Cerebellar cortex (tissue), 1 donor: ENCODE data around the gene CNTNAP4.

Source experiments
- DNase-seq: peaks from one replicate; pipeline ENCODE4 v3.0.0-alpha.2; 2015; ENCODE audit warnings: low spot score

CNTNAP4 gene

DNA sequence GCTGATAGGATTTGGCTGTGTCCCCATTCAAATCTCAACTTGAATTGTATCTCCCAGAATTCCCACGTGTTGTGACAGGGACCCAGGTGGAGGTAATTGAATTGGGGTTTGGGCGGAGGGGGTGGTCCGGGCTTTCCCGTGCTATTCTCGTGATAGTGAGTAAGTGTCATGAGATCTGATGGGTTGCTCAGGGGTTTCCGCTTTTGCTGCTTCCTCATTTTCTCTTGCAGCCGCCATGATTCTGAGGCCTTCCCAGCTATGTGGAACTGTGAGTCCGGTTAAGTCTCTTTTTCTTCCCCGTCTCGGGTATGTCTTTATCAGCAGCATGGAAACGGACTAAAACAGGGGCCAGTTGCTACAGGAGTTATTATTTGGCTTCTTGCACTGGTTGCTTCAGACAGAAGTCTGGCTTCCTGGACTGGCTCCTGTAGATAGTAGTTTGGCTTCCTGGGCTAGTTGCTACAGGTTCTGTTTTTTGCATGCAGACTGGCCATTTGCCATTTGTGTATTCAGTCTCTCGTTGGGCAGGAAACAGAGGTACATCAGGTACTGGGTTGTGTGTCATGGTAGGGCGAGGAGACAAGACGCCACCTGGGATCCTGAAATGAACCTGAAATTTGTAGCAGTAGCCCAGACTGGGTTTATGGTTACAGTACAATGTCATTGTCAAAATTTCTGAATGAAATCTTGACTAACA is 32.6 kb downstream of the CNTNAP4 start:
- DNase-seq, result peak; percentile 83

DNA sequence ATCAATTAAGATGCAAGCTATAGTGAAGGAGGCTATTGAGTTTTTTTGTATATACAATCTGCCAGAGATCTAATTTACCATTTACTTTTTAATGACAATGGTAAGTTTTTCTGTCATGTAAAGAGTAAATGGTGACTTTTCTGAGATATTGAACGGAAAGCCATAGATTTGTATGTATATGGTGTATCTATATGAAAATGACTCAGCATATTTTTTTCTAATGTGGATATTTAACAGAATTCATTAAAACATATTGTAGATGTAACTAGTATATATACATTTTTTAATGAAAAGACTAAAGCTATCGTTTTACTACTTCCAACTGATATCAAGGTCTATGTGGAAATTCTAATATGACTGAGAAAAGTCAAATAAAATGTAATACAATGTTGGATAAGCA is 34.1 kb downstream of the CNTNAP4 start:
- no peak for DNase-seq

DNA sequence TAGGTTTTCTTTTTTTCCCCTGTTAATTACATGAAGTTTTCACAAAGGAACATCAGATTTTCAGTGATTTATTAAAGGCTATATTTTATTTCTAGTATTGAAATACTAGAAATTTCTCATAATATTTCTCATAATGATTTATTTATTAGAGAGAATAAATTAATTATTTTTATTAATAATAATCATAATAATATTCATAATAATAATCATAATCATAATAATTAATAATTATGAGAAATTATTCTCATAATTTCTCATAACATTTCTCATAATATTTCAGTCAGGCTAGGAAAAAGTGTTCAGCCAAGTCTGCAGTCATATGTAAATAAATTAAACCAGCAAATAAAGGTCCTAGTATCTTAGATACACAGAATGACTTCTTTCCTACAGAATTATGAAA is 41.4 kb downstream of the CNTNAP4 start:
- no peak for DNase-seq

DNA sequence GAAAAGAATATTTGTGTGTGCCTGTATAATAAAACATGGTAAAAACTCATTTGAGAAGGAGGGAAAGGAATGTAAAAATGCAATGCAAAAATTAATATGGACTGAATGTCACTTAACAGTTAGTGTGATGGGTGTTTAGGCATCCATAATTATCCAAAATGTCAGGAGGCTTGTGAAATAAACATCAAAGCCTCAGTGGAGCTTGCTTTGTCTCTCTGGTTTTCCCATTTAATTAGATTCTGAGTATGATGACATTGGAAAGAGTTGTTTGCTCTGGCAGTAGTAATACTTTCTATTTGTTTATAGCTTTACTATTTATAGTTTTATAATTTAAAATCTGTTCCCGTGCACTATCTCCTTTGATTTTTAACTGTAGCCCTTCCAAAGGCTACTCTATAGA is 51.9 kb downstream of the CNTNAP4 start:
- no peak for DNase-seq

DNA sequence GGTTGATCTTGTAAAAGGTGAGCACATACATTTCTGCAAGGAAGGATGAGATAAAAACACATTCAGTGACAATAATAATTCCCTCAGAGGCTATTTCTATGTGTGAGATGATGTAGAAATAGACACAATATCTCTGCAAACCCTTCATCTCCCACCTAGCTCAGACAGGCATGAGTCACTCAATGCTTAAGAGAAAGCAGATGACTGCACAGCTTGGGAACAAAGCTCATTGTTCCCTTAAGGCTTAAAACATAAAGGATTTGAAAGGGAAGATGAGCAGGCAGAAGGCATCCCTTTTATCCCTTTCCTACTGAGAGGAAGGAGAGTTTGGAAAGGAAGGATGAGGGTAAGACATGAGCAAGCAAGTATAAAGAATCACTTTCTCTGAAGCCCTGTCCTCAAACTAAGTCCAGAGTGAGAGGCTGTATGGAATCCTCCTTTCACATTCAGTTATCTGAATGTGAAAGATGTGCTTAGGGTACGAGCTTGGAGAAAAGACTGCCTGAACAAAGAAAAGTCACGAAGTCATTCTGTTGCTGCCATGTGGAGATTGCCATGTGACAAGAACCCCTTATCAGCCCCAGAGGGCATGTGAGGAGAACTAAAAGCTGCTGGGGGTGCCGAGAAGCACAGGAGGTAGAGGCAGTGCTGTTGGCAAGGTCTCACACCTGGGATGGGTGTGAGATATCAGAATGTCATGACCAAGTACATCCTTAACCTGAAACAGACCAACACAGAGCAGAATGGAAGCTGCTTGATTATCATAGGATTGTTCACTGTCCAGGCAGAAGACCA is 58.2 kb downstream of the CNTNAP4 start:
- DNase-seq, result peak; percentile 52

DNA sequence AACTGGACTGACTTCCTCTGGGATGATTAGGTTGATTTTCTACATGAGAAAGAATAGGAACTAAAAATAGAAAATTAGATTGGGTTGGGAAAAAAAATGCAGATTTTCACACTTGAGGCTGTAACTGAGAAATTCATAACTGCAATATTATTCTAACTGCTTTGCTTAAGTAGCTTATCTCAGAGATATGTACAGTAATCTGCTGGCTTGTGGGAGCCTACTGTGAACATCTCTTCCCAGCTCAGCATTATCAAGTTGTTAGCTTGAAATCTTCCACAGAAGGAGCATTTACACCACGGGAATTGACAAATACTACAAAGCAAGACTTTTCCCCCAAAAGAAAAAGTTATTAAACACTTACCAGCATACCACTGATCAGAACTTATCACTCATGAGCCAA is 58.9 kb downstream of the CNTNAP4 start:
- no peak for DNase-seq

DNA sequence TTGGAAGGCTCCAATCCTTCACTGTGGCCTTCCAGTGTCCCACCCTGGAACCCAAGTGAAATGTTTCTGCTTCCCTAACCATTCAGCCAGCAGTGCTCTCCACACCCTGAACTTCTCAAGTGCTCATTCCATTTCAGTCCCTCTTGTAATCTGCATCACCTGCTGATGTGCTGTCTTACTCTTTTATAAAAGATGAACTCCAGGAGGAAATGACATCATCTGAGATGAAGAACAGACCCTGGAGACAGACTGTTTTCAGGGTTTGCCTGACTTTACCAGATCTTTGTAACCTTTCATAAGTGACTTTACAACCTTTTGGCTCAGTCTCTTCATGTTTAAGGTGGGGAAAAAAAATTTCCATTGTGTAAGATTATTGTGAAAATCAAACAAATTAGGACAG is 61.3 kb downstream of the CNTNAP4 start:
- DNase-seq, result no peak

DNA sequence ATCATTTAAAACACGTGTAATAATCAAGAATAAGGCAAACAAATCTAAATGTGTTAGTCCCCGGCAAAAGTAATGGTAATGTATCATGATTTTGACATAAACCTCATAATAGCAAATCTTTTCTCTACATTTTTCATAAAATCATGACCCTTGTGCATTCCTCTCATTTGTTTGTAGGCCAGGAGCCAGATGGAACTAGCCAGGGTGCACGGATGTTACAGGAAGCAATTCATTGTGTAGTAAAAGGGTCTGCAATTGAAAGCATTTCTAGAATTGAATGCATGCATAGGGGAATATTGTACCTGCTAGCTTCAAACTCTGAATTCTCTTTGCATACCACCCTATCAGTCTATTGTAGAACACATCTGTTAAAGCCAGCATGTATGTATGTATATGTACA is 66.6 kb downstream of the CNTNAP4 start:
- peak; percentile 65 for DNase-seq

DNA sequence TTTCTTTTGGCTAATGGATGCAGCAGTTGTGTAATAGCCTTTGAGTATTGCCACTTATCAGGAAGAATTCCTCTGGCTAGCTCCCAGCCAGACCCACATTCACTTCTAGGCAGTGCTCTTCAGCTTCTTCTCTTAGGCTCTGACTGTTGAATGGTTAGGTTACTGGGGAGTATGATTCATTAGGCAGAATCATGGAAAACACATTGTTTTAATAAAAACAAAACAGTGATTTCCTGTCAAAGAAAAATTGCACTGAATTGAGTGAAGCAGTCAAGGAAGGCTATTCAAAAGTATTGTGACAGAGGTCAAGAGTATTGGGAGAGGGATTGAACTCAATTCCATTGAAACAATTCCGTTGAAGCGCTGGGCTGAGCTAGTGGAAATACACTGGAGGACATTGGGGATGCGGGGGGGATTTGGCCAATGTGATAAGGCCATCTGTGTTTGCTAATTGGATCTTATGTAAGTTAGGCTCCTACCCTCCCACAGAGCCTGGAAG is 68.0 kb downstream of the CNTNAP4 start:
- DNase-seq, result peak; percentile 87

DNA sequence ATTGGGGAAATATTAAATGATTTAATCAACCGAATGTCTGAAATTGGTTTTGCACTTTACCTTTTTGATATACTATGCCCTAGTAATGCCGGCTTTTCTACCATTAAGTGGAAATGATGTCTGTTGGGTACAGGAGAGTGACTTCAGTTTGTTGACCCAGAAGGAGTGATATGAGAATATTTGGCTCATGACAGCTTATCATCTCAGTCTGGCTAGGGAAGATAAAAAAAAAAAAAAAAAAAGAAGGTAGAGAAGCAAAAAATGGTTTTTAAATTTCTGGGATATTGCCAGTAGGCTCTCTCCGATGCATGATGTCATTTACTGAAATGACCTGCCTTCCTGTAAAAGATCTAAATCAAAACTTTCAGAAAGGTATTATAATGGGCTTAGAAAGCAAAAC is 69.0 kb downstream of the CNTNAP4 start:
- peak; percentile 57 for DNase-seq

DNA sequence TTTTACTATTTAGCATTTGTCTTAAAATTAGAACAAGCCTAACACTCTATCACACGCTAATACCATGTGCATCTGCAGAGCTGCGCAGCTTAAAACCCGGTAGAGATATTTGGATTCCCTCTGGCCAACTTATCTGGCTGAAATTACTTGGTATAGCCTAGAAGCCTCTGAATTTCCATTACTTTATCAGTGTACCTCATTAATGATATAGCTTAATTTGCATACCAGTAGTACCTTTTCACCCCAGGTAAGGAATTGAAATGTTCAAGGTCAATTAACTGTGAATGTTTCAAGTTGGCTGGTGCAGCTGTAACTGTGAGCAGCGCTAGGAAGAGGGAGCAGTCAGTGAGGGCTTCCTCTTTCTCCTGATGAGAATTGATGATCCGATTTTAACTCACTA is 74.2 kb downstream of the CNTNAP4 start:
- no peak for DNase-seq

DNA sequence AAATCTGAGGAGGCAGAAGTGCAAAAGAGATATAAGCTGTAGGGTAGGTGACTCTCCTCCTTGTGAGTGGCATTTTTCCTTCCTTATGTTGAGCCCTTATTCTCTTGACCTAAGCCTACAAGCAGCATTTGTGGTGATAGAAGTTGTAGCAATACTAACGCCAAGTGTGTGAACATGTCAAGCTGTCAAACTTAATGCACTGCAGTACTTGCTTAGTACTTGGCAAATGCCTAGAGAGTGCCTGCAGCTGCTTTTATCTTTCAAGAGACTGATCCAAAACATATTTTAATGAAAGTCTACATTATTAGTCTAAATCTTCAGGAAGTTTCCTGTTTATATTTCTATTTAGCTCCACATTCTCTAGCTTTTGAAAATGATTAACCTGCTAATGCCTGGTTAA is 83.2 kb downstream of the CNTNAP4 start:
- DNase-seq, result peak; percentile 12

DNA sequence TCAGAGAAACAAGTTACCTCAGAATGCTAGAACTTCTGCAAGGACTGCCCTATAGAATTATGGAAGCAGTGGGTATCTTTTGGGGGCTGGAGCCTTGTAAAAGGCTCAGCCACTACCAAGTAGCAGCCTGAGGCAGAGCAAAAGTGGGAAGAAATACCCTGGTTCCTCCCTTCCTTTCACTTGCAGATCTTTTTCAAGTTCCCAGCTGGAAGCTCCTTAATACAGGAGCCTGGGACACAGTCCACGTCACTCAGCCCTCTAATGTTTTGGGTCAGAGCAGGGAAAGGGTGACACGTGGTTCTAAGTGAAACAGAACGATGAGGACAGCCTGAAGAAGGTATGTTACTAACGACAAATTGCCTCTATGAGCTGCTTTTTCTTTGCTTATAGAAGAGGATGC is 93.1 kb downstream of the CNTNAP4 start:
- no peak for DNase-seq

DNA sequence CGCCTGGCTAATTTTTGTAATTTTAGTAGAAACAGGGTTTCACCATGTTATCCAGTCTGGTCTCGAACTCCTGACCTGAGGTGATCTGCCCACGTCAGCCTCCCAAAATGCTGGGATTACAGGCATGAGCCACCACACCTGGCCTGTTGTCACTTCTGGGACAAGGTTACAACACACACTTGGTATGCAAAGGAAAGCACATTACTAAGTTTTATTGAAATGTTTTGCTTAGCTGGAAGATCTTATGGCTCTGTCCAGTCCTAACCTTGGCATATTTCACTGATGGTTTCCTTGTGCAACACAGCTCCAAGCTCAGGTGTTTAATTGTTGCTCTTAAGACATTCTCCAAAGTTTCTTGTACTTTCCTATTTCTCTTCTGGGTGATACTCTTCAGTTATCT is 94.2 kb downstream of the CNTNAP4 start:
- no peak for DNase-seq

DNA sequence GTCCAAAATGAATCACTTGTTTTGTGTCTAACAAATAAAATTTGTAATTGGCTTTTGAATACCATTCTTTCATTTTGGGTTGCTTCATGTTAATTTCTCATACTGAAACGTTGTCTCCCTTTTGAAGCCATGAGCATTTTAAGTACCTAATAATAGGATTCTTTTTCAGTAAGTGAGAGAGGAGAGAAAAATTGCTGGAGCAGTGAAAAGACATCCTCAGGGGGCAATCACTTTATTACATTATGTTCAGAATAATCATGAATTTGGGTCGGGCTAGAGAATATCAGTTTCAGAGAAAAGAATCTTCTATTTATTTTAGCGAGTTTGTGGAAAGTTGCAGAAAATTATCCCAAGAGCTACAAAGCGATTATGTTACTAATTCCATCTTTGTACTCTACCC is 96.8 kb downstream of the CNTNAP4 start:
- no peak for DNase-seq

DNA sequence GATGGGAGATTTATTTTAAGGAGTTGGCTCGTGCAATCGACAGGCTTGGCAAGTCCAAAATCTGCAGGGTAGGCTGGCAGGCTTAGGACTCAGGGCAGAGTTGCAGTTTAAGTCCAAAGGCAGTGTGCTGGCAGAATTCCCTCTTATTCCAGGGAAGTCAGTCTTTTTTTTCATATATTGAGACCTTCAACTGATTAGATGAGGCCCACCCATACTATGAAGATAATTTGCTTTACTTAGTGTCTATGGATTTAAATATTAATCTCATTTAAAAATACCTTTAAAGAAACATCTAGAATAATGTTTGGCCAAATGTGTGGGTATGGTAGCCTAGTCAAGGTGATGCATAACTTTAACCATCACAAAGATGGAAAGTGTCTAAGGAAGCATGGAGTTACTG is 99.8 kb downstream of the CNTNAP4 start:
- no peak for DNase-seq

DNA sequence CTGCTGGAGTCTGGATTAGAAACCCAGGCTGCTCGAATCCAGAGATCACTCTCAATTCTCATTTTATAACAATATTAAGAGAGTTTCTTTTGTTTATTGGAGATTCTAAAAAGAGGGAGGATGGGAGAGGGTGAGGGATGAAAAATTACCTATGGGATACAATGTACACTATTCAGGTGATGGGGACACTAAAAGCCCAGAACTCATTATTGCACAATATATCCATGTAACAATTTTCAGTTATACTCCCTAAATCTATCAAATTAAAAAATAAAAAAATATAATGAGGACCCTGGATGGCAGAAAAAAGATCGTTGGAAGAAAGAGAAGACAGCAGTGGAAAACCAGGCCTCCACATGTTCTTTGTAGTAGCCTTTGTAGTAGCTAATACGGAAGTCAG is 100.8 kb downstream of the CNTNAP4 start:
- DNase-seq, result no peak

DNA sequence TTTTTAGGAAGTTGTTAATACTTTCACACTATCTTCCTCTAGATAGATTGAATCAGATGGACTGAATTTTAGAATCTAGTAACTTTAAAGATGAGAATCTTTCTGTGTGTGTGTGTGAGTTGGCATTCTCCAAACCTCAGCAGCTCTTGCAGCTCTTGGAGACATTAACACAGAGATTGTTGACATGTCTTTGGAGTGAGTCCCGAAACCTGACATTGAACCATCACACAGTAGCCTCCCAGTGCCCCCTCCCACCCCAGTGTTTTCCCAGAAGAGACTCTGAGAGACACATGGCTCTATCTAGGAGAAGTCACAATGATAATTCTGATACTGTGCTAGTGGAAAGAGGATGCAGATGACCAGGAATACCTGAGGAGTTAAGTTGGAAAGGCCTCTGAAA is 103.9 kb downstream of the CNTNAP4 start:
- DNase-seq, result no peak

DNA sequence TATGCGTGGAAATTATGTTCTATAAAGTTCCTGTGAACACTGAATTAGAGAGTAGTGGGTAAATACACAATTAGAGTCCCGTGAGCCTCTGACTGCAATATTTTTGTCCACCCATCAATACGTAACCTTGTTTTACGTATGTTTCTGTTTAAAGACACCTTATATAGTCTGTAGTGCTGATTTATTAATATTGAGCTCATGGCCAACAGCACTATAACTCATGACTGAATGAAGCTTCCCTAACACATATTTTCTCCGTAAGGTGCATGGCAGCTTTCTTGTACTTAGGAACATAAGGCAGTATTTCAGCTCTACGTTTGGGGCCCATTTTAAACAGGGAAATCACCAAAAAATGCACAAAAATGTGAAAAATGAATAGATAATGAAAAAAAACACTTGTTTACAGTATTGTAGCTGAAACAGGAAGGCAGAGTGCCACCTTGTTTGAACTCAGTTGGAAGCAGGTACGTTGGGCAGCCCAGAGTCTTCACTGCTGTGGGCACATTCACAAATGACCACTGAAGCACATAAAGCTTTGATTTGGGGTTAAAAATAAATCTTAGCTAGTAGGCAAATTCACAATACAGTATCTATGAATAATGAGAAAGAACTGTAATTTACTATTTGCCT is 108.5 kb downstream of the CNTNAP4 start:
- peak; percentile 80 for DNase-seq

DNA sequence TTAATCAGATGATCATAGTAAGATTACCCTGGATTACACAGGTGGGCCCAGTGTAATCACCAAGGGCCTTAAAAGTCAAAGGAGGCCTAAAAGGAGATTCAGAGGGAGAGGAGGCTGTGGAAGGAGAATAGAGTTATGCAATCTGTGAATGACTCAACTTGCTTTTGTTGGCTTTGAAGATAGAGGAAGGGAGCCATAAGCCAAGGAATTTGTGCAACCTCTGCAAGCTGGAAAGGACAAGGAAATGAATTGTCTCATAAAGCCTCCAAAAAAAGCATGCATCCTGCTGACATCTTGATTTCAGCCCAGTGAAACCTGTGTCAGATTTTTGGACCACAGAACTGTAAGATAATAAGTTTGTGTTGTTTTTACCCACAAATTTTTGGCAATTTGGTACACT is 109.6 kb downstream of the CNTNAP4 start:
- DNase-seq, result peak; percentile 83

DNA sequence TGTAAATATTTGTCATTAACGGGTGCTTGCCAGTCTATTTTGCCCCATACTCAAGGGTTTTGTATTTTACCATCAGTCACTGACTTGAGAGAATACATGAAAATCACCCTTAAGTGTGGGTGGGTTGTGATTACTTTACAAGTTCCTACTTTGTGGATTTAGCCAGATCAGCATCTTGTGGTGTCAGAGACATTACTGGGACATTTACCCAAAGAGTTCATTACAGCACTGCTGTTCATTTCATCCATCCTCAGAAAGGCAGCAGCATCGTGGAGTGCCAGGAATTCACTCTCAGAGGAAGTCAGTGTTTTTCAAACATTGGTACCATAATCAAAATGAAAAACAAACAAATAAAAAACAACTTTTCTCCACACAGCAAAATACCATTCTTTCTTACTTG is 110.8 kb downstream of the CNTNAP4 start:
- peak; percentile 43 for DNase-seq

DNA sequence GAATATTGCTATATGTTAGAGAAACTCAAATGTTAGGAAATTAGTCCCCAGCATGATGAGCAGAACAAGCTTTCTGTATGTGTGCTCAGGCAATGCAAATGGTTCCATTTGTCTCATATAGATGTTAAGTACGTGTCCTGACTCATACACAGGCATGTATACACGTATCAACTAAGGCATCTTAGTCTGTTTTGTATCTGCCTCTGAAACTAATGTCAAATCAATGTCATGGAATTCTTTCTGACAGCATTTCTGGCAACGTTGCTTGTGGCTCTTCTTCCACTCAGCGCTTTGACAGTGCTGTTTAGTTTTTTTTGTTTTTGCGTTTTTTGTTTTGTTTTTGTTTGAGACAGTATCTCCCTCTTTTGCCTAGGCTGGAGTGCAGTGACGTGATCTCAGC is 111.9 kb downstream of the CNTNAP4 start:
- no peak for DNase-seq

DNA sequence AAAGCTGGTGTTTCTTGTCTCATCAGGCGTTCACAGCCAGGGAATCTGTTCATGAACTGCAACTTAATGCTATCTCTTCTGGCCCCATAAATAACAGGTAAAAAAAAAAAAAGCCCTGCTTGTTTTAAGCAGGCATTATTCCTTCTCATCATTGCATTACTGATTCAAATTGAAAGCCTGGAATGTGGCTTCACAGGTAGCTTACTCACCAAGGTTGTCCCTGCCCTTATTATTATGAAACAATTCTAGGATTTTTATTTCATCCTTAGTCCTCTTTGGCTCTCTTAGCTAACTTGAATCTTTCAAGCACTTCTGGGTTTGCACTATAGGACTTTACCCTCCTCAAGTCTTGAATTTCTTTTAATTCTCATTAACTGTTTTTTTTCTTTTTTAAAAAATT is 113.3 kb downstream of the CNTNAP4 start:
- no peak for DNase-seq
